Adipocyte (in vitro differentiated cells): ENCODE results near the gene CDC42BPB.

Experiments
- DNase-seq: peaks from one replicate; pipeline ENCODE4 v3.0.0-alpha.2; 2015; ENCODE audit warnings: low read depth
- H3K27me3 ChIP-seq: replicated peaks from 2 replicates; pipeline ENCODE4 v1.7.0; 2013; ENCODE audit warnings: mild to moderate bottlenecking, low read length, moderate library complexity; ENCODE audit not compliant: control insufficient read depth, insufficient read depth
- H3K36me3 ChIP-seq: 2 replicates; pipeline ENCODE4 v1.7.0; 2013; ENCODE audit warnings: low read length, mild to moderate bottlenecking, moderate library complexity; ENCODE audit not compliant: control insufficient read depth, insufficient read depth, severe bottlenecking
- H3K4me1 ChIP-seq: 2 replicates; pipeline ENCODE4 v1.7.0; 2013; ENCODE audit warnings: mild to moderate bottlenecking, low read length, moderate library complexity; ENCODE audit not compliant: control insufficient read depth, insufficient read depth
- H3K4me3 ChIP-seq: 2 replicates; pipeline ENCODE4 v1.7.0; 2013; ENCODE audit warnings: mild to moderate bottlenecking, low read length, moderate library complexity
- H3K9ac ChIP-seq: 2 replicates; pipeline ENCODE4 v1.7.0; 2013; ENCODE audit warnings: mild to moderate bottlenecking, low read length, moderate library complexity
- H3K9me3 ChIP-seq: 2 replicates; pipeline ENCODE4 v1.7.0; 2013; ENCODE audit warnings: mild to moderate bottlenecking, low read length, moderate library complexity; ENCODE audit not compliant: control insufficient read depth

The CDC42BPB gene

DNA sequence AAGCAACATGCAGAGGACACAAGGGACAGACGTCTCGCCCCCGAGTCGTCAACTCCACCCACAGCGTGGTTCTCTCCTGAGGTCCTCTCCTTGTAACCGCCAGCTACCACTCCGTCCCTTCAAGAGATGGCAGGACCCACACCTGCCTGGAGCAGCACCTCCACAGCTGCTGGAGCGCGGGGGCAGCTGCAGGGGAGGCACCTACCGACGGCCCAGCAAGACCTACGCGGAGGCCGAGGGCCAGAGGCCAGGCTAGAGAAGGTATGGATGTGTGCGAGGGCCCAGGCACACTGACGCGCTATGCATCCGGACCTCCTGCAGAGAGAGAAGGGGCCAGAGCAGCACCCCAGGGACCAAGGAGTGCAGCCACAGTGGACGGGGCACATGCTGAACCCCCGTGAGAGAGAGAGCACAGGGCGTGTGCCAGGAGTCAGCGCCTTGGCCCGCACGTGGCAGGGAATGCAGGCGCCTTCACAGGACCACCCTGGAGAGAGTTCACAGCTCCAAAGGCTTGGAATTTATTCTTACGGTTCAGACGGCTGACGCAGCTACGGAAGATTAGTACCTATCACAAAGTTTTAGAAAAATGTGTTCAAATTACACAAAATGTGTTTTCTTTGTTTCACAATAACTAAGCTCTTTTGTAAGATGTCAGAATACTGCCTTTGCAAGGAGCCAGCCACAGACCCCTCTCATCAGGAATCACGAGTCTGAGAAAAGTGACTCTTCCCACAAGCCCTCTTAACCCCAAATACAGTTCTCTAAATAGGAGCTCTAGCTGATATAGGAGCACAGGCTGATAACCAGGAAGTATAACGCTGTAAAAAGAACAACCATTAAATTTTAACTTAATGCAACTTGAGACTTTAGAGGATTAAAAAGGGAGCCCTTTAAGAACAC is 36.8 kb downstream of the CDC42BPB start:
- Histone ChIP-seq H3K27me3 (no peaks in the 10 kb centered on the region), H3K36me3 (no peaks in the 10 kb centered on the region), H3K9ac (no peak overlapping the region), H3K4me1 (peaks cover 55% of the 10 kb centered on the region), H3K4me3 (no peak overlapping the region), H3K9me3 (no peaks in the 10 kb centered on the region)
- DNase-seq = no peak

DNA sequence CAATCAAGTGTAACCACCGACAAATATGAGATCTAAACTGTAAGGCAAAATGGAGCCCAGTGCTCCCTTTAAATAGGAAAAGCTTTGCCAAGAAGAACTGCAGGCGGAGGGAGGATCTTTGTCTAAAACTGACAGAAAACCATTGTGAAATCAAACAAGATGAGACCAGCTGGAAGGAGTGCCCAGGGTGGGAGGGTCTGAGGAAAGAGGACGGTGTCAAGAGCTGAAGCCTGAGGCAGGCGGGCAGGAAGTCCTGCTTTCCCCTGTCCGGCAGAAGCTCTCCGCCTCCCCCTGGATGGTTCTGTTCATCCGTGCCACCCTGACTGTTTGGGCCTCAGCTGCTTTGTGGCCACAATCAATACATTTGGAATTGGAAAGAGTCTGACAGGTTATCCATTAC is 37.5 kb downstream of the CDC42BPB start:
- Histone ChIP-seq H3K36me3 (no peaks in the 10 kb centered on the region), H3K9ac (no peak overlapping the region), H3K27me3 (no peaks in the 10 kb centered on the region), H3K4me1 (peaks cover 57% of the 10 kb centered on the region), H3K9me3 (no peaks in the 10 kb centered on the region), H3K4me3 (no peak overlapping the region)
- DNase-seq = no peak

DNA sequence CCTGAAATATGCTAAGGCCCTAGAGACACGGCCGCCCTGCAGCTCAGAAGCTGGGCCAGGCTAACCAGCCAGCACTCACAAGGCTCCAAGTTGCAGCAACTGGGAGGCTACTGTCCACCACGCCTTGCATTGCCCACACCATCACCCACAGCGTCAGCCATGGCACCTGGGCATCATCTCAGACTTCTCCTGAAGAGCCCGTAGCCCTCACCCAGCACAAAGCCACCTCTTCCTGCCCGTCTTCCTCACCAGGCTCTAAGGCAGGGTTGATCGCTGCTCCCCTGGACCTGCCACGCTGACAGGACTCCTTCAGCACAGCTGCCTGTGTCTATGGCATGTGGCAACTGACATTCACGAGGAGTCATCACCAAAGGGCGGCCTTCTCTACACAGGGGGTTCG is 38.1 kb downstream of the CDC42BPB start:
- DNase-seq = no peak
- no peaks in the 10 kb centered on the region for H3K9me3 ChIP-seq
- H3K27me3 ChIP-seq = no peaks in the 10 kb centered on the region
- no peak overlapping the region for H3K9ac ChIP-seq
- peaks cover 57% of the 10 kb centered on the region for H3K4me1 ChIP-seq
- H3K36me3 ChIP-seq = no peaks in the 10 kb centered on the region
- no peak overlapping the region for H3K4me3 ChIP-seq

DNA sequence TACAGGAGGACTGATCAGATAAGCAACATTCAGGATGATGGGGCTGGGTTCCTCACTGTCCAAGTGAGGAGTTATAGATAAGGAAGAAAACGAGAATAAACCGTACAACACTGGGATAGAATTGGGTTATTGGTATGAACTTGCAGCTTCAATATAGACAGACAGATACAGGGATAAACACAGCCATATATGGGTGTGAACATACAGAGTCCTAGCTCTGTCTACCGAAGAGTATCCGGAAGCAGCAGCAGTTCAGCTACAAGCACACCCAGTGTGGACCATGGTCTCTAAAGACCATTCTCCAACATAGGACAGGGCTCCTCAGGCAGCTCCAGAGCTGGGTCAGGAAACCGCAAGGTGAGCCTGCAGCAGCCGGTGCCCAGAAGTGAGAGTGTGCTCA is 40.8 kb downstream of the CDC42BPB start:
- Histone ChIP-seq H3K4me3 (no peak overlapping the region), H3K4me1 (peaks cover 38% of the 10 kb centered on the region), H3K9ac (no peak overlapping the region), H3K27me3 (no peaks in the 10 kb centered on the region), H3K9me3 (no peaks in the 10 kb centered on the region), H3K36me3 (peaks cover 4% of the 10 kb centered on the region)
- DNase-seq = no peak

DNA sequence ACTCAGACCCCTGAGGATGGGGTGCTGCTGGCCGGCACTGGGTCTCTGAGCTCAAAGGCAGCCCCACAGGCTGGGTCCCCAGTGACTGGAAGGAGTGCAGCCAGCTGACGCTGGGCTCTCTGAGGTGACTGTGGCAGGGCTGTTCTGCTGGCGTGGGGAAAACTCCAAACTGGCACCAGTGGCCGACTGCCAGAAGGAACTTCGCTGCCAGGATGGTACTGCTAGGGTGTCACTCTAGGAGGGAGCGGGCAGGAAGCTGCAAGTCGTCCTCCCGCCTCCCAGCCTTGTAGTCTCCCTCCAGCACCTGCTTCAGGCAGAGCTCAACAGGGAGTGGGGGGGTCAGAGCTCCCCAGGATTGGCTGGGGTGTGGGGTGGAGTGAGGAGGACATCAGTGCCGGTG is 41.3 kb downstream of the CDC42BPB start:
- Histone ChIP-seq H3K9ac (no peak overlapping the region), H3K4me1 (peaks cover 43% of the 10 kb centered on the region), H3K4me3 (no peak overlapping the region), H3K36me3 (peaks cover 5% of the 10 kb centered on the region), H3K27me3 (no peaks in the 10 kb centered on the region), H3K9me3 (no peaks in the 10 kb centered on the region)
- DNase-seq = no peak

DNA sequence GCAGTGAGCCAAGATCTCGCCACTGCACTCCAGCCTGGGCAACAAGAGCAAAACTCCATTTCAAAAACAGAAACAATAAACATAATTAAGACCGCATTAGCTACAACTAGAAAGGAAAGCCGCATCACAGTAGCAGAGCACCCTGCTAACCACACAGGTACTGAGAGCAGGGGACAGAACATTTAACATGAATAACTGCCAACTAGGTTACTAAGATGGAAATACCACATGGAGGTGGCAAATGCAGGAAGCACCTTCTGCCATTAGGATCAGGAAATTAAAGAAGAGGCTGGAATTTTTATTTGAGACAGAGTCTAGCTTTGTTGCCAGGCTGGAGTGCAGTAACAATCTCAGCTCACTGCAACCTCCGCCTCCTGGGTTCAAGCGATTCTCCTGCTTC is 41.9 kb downstream of the CDC42BPB start:
- H3K4me3 ChIP-seq = no peak overlapping the region
- no peaks in the 10 kb centered on the region for H3K27me3 ChIP-seq
- H3K9me3 ChIP-seq = no peaks in the 10 kb centered on the region
- peaks cover 5% of the 10 kb centered on the region for H3K36me3 ChIP-seq
- H3K4me1 ChIP-seq = peaks cover 42% of the 10 kb centered on the region
- no peak overlapping the region for H3K9ac ChIP-seq
- DNase-seq = no peak

DNA sequence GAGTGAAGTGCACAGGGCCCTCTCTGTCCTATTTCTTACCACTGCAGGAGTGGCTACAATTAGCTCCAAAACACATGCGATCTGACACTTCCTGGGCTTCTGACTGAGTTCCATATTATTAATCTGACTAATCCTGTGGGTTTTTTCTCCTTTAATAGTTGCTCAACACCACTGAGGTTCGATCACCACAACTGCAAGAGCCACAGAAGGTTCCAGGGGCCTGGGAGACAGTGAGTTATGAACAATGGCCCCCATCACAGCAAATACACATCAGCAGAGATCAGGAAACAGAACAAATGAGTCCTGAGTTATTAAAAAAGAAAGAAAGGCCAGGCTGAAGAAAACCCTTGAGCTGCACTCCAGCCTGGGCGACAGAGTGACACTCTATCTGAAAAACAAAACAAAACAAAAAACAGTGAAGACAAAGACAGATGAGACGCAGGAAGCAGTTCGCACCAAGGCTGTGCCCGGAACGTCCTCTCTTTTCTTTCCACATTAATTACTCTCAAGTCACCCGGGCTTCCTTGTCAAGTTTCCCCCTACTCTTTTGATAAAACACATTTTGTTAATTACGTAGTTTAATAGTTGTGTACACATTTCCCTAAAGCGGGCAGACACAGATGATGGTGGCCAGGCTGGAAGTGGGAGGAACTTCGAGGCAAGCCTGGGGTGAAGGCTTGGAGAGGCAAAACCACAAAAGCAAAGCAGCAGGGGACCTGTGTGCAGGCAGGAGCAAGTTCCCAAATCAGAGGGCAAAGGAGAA is 42.7 kb downstream of the CDC42BPB start:
- Histone ChIP-seq H3K36me3 (peaks cover 6% of the 10 kb centered on the region), H3K9ac (peak overlapping the region; percentile 39), H3K27me3 (no peaks in the 10 kb centered on the region), H3K4me1 (peaks cover 37% of the 10 kb centered on the region), H3K9me3 (no peaks in the 10 kb centered on the region), H3K4me3 (peak overlapping the region; percentile 16)
- no peak for DNase-seq

DNA sequence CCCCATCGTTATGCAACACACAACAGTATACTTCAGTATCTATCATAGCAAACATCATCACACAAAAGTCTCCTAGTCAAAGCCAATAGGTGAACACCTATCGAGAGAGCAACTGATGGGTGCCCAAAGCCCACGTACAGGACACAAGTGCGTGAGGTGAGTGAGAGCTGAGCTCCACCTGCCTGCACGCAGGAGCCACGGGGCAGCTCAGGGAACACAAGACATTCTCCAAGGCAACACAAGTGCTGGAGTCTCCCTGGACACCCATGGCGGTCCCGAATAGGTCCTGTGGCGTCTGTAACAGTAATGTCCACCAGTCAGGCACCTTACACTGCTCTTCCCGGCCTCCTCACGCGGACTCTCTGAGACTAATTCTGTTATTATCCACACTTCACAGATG is 44.3 kb downstream of the CDC42BPB start:
- H3K27me3 ChIP-seq = no peaks in the 10 kb centered on the region
- H3K9me3 ChIP-seq = no peaks in the 10 kb centered on the region
- H3K4me1 ChIP-seq = peaks cover 25% of the 10 kb centered on the region
- H3K36me3 ChIP-seq = peaks cover 14% of the 10 kb centered on the region
- DNase-seq = no peak
- H3K4me3 ChIP-seq = no peak overlapping the region
- no peak overlapping the region for H3K9ac ChIP-seq

DNA sequence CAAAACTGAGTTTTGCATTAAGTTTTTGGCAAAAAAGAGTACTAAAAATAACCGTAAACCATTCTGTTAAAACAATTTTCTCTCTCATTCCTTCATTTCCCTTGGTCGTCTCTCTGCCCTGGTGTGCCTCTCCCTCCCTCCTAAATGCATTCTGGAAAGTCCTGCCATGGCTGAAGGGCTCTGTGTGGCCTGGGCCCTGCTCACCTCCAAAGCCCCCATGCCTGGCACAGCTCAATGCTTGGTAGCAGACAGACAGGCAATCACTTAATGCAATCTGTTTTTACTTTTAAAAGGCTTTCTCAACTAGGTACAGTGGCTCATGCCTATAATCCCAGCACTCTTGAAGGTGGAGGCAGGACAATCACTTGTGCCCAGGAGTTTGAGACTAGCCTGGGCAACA is 47.8 kb downstream of the CDC42BPB start:
- peaks cover 33% of the 10 kb centered on the region for H3K36me3 ChIP-seq
- H3K9me3 ChIP-seq = no peaks in the 10 kb centered on the region

DNA sequence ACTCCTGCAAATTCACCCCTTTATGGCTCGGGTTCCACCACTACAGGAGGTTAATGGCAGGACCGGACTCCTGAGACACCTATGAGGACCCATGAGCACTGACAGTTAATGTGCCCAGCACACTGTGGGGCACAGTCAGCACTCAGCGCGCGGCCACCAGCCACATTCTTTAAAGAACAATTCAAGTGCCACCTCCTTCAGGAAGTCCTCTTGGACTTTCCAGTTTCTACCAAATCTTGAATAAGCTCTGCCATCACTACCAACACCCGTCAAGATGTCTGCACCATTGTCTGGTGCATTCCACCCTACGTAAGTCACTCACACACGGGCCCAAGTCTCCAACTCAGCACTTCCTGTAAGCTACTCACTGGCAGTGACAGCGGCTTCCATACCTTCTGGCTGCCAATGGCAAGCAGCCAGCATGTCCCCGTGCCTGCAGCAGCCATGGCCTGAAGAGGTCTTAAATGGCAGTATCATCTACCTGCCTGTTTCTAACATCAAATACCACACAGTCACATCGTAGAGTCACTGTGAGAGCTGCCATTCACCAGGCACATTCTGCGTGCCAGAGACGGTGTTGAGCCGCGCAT is 48.5 kb downstream of the CDC42BPB start:
- Histone ChIP-seq H3K4me3 (no peak overlapping the region), H3K9ac (no peak overlapping the region), H3K27me3 (no peaks in the 10 kb centered on the region), H3K9me3 (no peaks in the 10 kb centered on the region), H3K36me3 (peaks cover 34% of the 10 kb centered on the region), H3K4me1 (peaks cover 12% of the 10 kb centered on the region)
- DNase-seq = no peak

More for the DNA sequence above, 47.8 kb downstream of the CDC42BPB start:
- no peak for DNase-seq
- no peak overlapping the region for H3K9ac ChIP-seq
- H3K4me1 ChIP-seq = peaks cover 18% of the 10 kb centered on the region
- H3K27me3 ChIP-seq = no peaks in the 10 kb centered on the region
- H3K4me3 ChIP-seq = no peak overlapping the region

DNA sequence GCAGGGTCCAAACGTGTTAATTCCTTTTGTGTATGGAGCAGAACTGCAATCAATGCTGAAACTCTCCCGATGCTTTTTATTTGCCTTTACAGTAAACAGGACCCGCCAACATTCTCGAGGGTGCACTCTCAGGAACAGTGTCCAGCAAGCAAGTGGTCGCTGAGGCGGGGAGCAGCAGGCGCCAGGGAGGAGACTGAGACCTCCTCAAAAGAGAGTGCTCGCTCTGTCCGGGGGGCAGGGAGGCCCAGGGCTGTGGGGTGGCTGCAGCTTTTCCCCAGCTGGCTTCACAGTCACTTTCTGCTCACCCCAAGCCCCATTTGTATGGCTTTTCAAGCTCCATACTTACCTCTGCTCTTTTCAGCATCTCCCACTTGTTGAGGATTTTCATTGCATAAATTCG is 49.2 kb downstream of the CDC42BPB start:
- Histone ChIP-seq H3K27me3 (no peaks in the 10 kb centered on the region), H3K9ac (no peak overlapping the region), H3K4me3 (no peak overlapping the region), H3K4me1 (peaks cover 12% of the 10 kb centered on the region), H3K9me3 (no peaks in the 10 kb centered on the region), H3K36me3 (peaks cover 42% of the 10 kb centered on the region)
- DNase-seq = no peak
